Measurements from ENCODE around the gene MARCHF3.

The MARCHF3 gene

DNA sequence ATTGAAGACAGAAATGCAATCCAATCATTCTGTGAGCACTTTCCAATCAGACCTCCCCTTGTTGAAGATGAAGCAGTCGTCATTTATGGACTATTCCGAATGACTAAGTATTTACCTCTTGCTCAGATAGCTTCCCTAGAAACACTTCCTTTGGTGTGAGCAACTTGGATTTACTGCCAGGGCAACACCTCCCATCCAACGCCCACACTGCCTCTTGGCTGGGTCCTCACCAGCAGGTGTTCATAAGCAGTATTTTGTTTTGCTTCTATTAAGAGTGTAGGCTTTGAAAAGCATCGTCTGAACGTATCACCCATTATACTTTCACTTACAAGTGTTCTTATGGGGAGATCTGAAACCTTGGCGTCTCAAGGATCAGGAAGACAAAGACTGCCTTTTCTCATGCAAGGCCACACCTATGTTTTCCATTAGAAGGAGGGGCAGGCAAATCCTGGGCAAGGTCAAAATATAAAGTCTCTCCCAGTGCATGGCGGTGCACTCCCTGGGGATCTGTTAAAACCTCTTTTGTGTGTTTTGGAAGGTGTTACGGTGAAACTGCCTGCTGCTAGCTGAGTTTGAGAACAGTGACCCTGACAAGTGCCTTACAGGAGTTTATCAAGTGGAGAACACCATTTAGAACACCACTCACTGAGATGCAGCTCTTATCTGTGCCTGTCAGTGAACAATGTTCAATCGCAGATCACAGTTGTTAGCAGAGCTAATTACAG is 10.6 kb upstream of the MARCHF3 start:
- Histone ChIP-seq H3K9ac (ENCODE audit: low read depth, low read length, poor library complexity, severe bottlenecking) (no peak overlapping the region), H2AFZ (ENCODE audit: low read length) (no peak overlapping the region), H3K9me3 (ENCODE audit: insufficient read depth, low read depth, low read length) (no peaks in the 10 kb centered on the region), H3K27me3 (ENCODE audit: insufficient read depth, low read length, poor library complexity, severe bottlenecking) (no peaks in the 10 kb centered on the region), H3K36me3 (ENCODE audit: insufficient read depth, low read length) (no peaks in the 10 kb centered on the region), H3F3A (ENCODE audit: low read depth) (no peaks in the 10 kb centered on the region), H3K79me2 (ENCODE audit: insufficient read depth, low read length) (no peaks in the 10 kb centered on the region), H3K4me3 (ENCODE audit: low read length, poor library complexity, severe bottlenecking) (no peak overlapping the region), H4K20me1 (ENCODE audit: insufficient read depth, low read length, poor library complexity, severe bottlenecking) (no peaks in the 10 kb centered on the region), H3K9me2 (replicated peaks; ENCODE audit: low read depth, low read length) (no peaks in the 10 kb centered on the region), H3K4me1 (ENCODE audit: insufficient read depth, low read length, poor library complexity, severe bottlenecking) (peaks cover 14% of the 10 kb centered on the region), H3K4me2 (ENCODE audit: low read depth, low read length, poor library complexity, severe bottlenecking) (no peak overlapping the region)
- TF ChIP-seq, protein P1, sequence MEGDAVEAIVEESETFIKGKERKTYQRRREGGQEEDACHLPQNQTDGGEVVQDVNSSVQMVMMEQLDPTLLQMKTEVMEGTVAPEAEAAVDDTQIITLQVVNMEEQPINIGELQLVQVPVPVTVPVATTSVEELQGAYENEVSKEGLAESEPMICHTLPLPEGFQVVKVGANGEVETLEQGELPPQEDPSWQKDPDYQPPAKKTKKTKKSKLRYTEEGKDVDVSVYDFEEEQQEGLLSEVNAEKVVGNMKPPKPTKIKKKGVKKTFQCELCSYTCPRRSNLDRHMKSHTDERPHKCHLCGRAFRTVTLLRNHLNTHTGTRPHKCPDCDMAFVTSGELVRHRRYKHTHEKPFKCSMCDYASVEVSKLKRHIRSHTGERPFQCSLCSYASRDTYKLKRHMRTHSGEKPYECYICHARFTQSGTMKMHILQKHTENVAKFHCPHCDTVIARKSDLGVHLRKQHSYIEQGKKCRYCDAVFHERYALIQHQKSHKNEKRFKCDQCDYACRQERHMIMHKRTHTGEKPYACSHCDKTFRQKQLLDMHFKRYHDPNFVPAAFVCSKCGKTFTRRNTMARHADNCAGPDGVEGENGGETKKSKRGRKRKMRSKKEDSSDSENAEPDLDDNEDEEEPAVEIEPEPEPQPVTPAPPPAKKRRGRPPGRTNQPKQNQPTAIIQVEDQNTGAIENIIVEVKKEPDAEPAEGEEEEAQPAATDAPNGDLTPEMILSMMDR (conservative IDR thresholded peaks at IDR 0.05; ENCODE audit: low read length) = no peak
- no peak for TF ChIP-seq EZH2phosphoT487 (IDR thresholded peaks at IDR 0.05; ENCODE audit: borderline replicate concordance)

DNA sequence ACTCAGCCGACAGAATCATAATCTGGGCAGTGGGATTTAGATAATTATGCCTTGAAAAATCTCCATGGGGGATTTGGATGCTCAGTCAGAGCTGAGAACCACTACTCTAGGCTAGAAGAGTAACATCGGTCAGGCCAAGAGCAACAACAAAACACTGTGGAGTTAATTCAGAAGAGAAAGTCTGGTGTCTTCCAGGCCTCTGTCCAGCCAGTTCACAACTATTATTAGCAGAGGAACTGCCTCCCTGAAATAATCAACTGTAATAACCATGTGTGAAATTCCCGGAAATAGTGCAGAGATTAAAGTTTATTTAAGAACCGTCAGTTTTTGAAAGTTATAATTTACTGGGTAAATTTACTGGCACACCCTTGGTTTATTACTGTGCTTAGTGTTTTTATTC is 8.2 kb upstream of the MARCHF3 start:
- TF ChIP-seq EZH2phosphoT487 (IDR thresholded peaks at IDR 0.05; ENCODE audit: borderline replicate concordance) = no peak
- TF ChIP-seq, protein P1 (conservative IDR thresholded peaks at IDR 0.05; ENCODE audit: low read length) = no peak
- Histone ChIP-seq H3K9ac (ENCODE audit: low read depth, low read length, poor library complexity, severe bottlenecking) (no peak overlapping the region), H3K36me3 (ENCODE audit: insufficient read depth, low read length) (no peaks in the 10 kb centered on the region), H3K4me2 (ENCODE audit: low read depth, low read length, poor library complexity, severe bottlenecking) (peak overlapping the region; percentile 40), H3K9me3 (ENCODE audit: insufficient read depth, low read depth, low read length) (no peaks in the 10 kb centered on the region), H4K20me1 (ENCODE audit: insufficient read depth, low read length, poor library complexity, severe bottlenecking) (no peaks in the 10 kb centered on the region), H3F3A (ENCODE audit: low read depth) (no peaks in the 10 kb centered on the region), H3K9me2 (replicated peaks; ENCODE audit: low read depth, low read length) (no peaks in the 10 kb centered on the region), H3K79me2 (ENCODE audit: insufficient read depth, low read length) (no peaks in the 10 kb centered on the region), H2AFZ (ENCODE audit: low read length) (no peak overlapping the region), H3K4me3 (ENCODE audit: low read length, poor library complexity, severe bottlenecking) (no peak overlapping the region), H3K4me1 (ENCODE audit: insufficient read depth, low read length, poor library complexity, severe bottlenecking) (peaks cover 14% of the 10 kb centered on the region), H3K27me3 (ENCODE audit: insufficient read depth, low read length, poor library complexity, severe bottlenecking) (no peaks in the 10 kb centered on the region)

DNA sequence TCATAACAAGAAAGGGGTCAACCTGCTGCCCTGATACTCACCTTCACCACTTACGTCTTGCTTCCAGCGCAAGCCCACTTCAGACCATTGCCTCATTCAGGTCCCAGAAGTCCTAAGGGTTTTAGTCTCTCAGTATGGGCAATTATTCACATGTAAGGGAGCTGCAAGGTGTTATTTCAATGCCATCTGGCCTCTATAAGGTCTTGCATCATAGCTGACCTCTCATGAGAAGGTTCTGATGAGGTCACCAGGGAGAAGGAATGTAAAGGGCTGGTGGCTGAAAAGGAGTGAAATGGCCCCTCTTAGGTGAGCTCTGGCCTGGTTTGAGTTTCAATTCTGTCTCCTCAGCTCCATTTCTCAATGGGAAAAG is 1.5 kb upstream of the MARCHF3 start:
- Histone ChIP-seq H3K9me2 (replicated peaks; ENCODE audit: low read depth, low read length) (no peaks in the 10 kb centered on the region), H4K20me1 (ENCODE audit: insufficient read depth, low read length, poor library complexity, severe bottlenecking) (peaks cover 3% of the 10 kb centered on the region), H3K4me3 (ENCODE audit: low read length, poor library complexity, severe bottlenecking) (no peak overlapping the region), H2AFZ (ENCODE audit: low read length) (no peak overlapping the region), H3F3A (ENCODE audit: low read depth) (no peaks in the 10 kb centered on the region), H3K4me1 (ENCODE audit: insufficient read depth, low read length, poor library complexity, severe bottlenecking) (peaks cover 18% of the 10 kb centered on the region), H3K27me3 (ENCODE audit: insufficient read depth, low read length, poor library complexity, severe bottlenecking) (no peaks in the 10 kb centered on the region), H3K79me2 (ENCODE audit: insufficient read depth, low read length) (peaks cover 30% of the 10 kb centered on the region), H3K9me3 (ENCODE audit: insufficient read depth, low read depth, low read length) (no peaks in the 10 kb centered on the region), H3K9ac (ENCODE audit: low read depth, low read length, poor library complexity, severe bottlenecking) (no peak overlapping the region), H3K4me2 (ENCODE audit: low read depth, low read length, poor library complexity, severe bottlenecking) (no peak overlapping the region), H3K36me3 (ENCODE audit: insufficient read depth, low read length) (no peaks in the 10 kb centered on the region)
- TF ChIP-seq, protein P1 (conservative IDR thresholded peaks at IDR 0.05; ENCODE audit: low read length) = no peak
- TF ChIP-seq EZH2phosphoT487 (IDR thresholded peaks at IDR 0.05; ENCODE audit: borderline replicate concordance) = no peak

Measured in Loucy (cell line).